ENCODE measurements around the gene AMBP.
"Not testable (repeated sequence)": the region's sequence is repeated elsewhere in the genome, so short reads cannot be mapped to it uniquely, and the experiment has no call there.

The AMBP gene

DNA sequence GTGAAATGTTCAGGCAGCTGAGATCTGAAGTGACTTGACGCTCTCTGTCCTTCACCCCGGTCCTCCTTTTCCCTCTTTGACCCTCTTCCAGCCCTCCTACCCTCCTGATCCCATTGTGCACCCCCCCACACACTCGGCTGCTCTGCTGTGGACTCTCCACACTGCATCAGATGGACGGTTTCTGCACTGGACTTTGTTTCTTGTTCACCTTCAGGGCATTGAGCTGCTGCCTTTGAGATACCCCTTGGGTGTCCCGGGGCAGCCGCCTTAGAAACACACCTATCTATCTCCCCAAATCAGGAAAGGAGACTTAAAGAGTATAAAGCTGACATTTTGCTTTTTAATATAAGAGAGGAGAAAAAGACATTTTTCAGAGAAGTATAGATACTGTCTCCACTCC, 27.5 kb downstream of the AMBP start:
- DNase-seq (ENCODE audit: low read depth) = no peak

DNA sequence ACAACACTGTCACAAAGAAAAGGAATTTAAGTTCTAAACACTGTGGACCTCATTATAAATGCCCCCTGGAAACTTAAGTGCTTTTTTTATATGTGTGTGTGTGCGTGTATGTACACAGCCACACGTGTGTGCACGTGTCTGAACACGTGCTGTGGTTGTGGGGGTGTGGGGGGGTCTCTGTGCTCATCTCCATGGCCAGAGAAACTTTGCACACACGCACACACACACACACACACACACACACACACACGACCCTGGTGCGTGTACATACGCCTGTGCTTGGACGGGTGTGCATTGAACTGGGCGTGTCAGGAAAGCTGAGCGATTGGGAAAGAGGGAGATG, 27.9 kb downstream of the AMBP start:
- DNase-seq (ENCODE audit: low read depth) = no peak

DNA sequence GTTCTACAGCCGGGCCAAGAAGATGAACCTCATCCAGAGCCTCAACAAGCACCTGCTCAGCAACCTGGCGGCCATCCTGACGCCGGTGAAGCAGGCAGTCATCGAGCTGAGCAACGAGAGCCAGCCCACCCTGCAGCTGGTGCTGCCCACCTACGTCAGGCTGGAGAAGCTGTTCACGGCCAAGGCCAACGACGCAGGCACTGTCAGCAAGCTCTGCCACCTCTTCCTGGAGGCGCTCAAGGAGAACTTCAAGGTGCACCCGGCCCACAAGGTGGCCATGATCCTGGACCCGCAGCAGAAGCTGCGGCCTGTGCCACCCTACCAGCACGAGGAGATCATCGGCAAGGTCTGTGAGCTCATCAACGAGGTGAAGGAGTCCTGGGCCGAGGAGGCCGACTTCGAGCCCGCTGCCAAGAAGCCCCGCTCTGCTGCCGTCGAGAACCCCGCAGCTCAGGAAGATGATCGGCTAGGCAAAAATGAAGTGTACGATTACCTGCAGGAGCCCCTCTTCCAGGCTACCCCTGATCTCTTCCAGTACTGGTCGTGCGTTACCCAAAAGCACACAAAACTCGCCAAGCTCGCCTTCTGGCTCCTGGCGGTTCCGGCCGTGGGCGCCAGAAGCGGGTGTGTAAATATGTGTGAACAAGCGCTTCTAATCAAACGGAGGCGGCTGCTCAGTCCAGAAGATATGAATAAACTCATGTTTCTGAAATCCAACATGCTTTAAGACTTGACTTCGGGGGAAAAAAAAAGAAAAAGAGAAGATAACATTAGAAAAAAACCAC, 28.5 kb downstream of the AMBP start:
- DNase-seq (ENCODE audit: low read depth) = no peak

DNA sequence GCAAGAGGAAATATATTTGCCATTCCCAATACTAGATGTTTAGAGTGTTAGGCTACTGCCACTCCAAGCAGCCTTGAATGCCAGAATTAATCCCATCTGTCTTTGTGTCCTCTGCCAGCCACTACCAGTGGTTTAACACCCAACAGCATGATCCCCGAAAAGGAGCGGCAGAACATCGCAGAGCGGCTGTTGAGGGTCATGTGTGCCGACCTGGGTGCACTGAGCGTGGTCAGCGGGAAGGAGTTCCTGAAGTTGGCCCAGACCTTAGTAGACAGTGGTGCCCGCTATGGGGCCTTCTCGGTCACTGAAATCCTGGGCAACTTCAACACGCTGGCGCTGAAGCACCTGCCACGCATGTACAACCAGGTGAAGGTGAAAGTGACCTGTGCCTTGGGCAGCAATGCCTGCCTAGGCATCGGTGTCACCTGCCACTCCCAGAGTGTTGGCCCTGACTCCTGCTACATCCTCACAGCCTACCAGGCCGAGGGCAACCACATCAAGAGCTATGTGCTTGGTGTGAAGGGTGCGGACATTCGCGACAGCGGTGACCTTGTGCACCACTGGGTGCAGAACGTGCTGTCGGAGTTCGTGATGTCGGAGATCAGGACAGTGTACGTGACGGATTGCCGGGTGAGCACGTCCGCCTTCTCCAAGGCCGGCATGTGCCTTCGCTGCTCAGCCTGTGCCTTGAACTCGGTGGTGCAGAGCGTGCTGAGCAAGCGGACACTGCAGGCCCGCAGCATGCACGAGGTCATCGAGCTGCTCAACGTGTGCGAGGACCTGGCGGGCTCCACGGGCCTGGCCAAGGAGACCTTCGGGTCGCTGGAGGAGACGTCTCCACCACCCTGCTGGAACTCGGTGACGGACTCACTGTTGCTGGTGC, 29.3 kb downstream of the AMBP start:
- DNase-seq (ENCODE audit: low read depth) = no peak

DNA sequence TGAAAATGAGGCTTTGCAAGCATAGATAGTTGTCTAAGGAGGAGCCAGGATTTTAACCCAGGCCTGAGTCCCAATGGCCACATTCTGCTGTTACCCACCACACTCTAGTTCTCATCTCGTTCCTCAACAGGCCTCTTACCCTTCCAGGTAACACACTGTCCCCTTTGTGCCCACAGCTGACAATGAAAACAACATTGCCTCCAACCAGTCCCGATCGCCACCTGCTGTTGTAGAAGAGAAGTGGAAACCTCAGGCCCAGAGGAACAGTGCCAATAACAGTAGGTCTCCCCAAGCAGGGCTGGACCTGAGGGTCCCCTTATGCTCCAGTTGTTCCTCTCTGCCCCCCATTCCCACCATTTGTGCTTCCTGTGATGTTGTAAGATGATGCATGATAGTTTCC, 30.4 kb downstream of the AMBP start:
- no peak for DNase-seq (ENCODE audit: low read depth)

DNA sequence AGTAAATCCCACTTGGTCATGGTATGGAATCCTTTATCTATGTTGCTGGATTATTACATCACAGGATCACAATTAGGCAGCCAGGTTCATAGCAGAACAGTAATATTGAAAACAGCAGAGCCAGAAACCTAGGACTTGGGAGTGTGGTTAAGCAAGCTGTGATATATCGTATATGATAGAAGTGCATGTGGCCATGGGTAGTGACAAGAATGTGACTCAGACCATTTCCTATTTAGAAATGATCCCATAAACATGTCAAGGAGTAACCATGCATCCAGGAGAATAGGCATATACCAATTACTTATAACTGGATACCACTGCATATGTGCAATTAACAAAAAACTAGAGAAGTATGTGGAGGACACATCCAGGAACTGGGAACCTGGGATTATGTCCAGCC, 31.2 kb downstream of the AMBP start:
- DNase-seq (ENCODE audit: low read depth) = no peak

DNA sequence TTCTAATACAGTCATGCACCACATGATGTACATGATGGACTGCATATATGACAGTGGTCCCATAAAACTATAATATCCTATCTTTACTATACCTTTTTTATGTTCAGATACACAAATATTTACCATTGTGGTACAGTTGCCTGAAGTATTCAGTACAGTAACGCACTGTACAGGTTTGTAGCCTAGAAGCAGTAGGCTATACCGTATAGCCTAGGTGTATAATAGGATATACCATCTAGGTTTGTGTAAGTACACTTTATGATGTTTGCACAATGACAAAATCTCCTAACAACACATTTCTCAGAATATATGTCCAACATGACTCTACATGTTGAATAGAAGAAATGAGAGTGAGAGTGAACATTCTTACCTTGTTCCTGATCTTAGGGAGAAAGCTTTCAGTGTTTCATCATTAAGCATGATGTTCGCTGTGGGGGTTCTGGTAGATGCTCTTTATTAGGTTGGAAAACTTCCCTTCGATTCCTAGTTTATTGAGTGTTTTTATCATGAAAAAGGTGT, 31.8 kb downstream of the AMBP start:
- DNase-seq (ENCODE audit: low read depth) = no peak

DNA sequence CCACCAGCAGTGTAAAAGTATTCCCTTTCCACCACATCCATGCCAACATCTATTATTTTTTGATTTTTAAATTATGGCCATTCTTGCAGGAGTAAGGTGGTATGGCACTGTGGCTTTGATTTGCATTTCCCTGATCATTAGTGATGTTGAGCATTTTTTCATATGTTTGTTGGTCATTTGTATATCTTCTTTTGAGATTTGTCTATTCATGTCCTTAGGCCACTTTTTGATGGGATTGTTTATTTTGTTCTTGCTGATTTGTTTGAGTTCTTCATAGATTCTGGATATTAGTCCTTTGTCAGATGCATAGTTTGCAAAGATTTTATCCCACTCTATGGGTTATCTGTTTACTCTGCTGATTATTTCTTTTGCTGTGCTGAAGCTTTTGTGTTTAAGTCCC, 34.4 kb downstream of the AMBP start:
- DNase-seq (ENCODE audit: low read depth) = not testable (repeated sequence)

DNA sequence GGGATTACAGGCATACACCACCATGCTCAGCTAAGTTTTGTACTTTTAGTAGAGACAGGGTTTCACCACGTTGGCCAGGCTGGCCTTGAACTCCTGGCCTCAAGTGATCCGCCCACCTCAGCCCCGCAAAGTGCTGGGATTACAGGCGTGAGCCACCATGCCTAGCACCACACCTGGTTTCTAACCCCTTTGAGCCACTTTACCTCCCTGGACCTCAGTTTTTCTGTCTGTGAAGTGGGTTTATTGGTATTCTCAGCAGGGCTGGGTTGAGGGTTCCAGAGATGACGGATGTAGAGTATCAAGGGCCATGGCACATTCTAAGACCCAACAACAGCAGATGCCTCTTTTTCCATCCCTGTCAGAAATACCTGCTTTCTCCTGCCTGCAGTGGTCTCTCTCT, 38.6 kb downstream of the AMBP start:
- DNase-seq (ENCODE audit: low read depth) = no peak

DNA sequence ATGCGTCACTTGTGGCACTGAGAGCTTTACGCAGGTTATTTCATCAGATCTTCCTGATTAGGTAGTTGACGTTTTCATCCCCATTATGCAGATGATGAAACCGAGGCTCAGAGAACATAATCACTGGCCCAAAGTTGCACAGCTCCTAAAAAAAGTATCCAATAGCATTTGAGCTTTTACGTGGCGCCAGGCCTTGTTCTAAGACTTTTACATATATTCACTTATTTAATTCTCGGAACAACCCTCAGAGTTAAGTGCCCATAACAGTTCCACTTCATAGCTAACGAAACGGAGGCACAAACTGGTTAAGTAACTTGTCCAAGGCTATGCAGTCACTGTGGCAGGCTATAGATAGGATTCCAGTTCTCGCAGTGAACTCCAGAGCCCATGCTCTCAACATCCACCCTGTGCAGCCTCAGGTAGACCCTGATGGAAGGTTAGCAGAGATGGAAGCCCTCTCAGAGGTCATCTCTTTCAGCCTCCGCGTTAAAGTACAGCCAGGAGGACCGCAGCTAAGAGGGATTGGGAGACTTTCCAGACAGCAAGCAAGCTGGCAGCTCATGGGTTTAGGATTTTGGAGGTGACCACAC, 39.3 kb downstream of the AMBP start:
- DNase-seq (ENCODE audit: low read depth) = no peak

DNA sequence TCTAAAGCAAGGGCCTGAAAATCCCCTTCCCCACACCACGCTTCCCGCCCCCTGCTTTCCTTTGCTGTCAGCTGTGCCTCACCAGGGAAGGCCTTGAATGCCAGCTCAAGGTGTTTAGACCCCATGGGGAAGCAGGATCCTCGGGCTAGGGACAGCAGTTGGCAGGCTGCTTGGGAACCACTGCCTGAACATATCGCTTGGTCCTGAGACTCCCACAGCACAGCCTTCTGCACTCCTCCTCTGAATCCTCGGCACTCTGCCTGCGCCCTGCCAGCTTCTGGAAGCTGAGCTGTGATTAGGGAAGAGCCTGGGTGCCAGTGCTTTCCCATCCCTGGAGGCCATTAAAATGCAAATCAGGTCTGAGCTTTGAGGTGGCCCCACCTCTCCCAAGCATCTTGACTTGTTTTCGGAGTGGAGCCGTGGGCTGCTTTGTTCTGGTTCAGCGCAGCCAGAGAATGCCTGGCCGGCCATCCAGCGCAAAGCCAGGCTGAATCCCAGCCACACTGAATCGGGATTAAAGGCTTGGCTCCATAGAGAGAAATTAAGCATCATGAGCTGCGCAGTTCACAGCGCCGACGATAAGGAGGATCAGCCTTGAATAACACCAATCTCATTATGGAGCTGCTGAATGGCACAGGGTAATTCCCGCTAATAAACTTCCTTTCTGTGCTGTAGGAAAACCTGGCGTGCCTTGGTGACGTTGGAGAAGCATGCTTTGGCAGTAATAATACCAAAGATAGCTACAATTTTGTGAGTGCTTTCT, 40.0 kb downstream of the AMBP start:
- DNase-seq (ENCODE audit: low read depth) = no peak

DNA sequence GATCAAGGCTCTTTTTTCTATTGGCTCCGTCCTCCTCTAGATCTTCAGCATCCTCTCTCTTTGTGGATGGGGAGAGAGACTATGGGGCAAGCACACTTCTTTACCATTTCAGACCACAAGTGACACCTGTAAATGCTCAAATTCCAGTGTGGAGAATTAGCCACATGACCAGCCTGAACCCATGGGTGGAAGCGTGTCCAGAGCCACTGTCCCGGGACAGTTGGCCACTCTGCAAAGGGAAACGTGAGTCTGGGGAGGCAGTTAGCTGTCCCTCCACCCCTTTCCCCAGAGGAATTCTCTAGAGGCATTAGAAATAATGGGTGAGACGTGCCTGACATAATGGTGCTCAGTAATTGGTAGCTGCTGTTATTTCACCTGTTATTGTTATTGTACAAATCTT, 40.9 kb downstream of the AMBP start:
- DNase-seq (ENCODE audit: low read depth) = no peak

DNA sequence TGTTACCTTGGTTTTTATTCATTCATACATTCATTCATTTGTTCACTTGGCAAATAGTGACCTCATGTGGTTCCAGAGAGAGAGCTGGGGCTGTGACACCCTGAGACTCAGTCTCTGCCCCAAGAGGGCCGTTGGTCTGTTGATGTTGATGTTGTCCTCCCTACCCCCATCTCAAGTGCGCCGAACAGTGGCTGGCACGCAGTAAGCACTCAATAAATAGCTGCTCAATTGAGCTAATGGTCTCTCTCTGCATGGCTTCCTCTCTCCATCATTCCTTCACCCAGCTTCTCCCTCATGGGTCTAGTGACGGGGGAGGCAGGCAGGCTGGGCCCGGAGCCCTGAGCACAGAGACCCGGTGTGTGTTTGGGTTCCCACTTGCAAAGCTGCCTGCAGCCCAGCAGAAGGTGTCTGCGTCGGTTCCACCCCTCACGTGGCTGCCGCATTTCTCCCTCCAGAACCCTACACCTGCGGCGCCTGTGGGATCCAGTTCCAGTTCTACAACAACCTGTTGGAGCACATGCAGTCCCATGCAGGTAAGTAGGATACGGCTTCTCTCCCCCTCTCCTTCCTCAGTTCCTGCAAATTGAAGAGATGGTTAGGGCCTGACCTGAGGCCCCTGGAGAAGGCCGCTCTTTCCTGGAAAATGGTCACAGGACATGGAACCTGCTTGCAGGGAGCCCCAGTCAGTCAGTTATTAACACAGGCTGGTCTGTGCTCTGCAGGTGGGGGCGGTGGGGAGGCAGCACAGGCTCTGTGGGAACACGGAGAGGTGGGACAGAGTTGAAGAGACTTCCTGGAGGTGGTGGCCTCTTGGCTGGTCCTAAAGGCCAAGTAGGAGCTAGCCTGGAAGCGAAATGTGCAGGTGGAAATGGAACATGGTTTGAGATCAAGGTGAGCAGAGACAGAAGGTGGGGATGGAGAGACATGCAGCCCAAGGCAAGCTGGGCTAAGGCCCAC, 42.0 kb downstream of the AMBP start:
- DNase-seq (ENCODE audit: low read depth) = no peak

DNA sequence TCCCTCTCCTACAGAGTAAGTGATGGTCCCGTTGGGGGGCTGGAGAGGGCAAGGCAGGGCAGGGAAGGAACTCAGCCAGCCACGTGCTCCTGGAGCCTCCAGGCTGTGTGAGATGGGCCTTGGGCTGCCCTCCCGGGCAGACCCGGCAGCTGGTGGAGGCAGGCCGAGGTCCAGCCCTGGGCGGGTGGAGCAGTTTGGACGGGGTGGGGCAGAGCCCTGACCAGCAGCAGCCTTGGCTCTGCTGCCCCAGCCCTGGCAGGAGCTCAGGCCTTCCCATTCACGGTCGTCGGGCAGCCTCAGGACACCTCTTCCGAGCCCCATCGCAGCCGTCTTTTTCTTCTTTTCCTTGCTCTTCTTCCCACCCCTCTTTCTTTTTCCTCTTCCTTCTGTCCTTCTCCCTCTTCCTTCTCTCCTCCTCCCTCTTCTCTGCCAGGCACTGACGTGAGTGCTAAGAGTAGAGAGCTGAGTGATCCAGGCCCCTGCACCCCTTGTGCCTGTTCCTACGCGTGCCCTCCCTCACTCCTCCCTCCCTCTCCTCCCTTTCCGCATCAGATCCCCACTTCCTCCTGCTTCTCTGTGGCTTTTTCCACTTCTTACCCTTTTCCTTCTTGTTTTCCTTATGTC, 42.8 kb downstream of the AMBP start:
- DNase-seq (ENCODE audit: low read depth) = no peak

DNA sequence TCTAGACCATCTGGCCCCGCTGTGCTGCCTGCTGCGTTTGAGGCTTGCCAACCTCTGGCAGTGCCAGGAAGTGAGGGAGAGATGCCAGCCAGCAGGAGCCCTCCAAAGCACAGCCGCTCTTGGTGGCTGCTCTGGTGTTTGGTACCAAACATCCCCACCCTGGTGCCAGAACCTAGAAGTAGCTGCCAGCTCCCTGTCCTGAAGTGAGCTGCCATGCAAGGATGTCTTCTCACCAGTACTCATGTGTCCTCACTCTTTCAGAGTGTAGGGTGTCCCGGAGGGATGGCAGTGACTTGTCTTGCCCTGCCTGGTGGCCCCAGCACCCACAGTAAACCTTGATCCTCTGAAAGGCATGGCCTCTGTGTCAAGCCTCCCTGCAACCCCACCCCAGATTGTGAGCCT, 43.4 kb downstream of the AMBP start:
- no peak for DNase-seq (ENCODE audit: low read depth)

DNA sequence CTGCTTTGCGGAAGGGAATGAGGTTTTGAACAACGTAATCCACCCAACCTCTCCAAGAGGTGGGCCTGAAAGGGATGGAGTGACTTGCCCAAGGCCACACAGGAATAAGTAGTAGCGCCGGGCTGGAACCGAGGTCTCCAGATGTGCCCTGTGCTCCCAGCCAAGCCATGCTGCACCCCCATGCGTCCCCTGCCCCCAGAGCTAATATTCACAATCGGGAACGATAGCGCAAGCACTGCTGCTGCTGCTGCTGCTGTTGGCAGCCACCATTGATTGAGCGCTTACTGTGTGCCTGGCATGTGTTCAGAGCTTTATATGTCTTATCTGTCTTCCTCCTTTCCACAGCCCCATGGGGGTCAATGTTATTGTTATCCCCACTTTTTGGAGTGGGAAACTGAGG, 43.9 kb downstream of the AMBP start:
- no peak for DNase-seq (ENCODE audit: low read depth)

DNA sequence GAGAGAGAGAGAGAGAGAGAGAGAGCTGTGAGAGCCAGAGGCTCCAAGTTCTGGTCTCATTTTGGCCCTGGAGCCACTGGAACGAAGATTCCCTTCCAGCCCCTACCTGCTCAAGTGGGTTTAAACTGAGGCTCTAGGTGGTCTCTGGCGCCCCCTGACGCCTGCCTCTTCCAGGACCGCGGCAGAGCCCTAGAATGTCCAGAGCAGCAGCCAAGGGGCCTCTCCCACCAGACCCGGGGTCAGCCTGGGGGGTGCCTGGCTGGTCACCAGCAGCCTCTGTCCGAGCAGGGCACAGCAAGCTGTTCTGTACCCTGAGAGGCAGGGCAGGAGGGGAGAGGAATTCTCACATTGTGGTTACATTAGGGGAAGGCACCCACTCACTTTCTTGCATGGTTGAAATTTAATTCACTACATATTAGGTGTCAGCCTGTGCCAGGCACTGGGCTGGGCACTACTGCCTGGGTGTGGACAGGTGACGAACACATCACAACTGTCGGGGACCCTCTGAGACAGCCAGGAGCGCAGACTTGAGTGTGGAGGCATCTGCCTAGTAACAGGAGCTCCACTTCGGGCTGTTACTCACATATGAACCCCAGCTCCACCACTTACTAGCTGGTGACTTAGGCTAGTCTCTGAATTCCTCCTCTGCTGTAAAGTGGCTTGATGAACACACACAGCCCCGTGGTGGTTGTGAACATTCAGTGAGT, 44.5 kb downstream of the AMBP start:
- no peak for DNase-seq (ENCODE audit: low read depth)

DNA sequence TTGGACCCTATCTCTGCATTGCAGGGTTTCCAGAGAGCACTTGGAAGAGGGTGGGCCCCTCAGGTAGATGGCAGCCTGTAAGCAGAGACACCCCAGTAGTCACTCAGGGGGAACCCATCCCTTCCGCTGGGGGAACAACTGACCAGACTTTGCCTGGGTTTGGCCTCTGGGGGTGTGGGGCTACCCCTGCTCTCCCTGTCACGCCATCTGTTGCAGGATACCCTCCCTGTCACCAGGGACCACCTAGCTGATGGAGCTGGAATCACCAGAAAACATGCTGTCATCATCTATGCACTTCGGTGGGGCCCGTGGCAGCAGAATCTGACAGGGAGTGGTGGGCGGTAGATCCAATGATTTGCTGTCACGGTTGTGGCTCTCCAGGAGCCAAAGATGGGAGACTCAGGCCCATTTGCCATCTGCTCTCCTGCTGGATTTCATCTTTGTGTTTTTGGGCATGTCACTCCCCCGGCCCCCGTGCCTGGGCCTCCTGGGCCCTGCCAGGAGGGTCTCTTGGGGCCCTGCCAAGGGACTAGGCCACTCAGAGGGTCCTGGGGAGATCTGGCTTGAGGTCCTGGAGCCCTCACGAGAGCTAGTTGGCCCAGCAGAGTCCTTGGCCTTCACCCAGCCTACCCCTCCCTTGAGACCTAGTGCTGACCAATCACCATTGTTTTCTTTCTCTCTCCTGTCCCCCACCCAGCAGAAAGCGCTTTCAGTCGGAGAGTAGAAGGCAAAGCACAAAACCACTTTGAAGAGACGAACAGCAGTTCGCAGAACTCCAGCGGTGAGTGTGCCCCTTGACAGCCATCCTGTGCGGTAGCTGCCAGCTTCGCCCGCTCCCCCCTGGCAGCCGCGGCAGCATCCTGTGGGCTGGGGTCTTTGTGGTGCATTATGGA, 45.9 kb downstream of the AMBP start:
- DNase-seq (ENCODE audit: low read depth) = no peak
